ENCODE data around the gene IGFBP4. TPM values are rescaled to one million over a fixed set of nuclear protein-coding genes. Genes with fewer than 3 reads are reported as not detected.

The IGFBP4 gene
- total and polyA plus RNA-seq, 2 experiments from 2014 or later: 44.9 to 183 TPM

GRCh38 chr17:40496634-40497420, 53.6 kb downstream of the IGFBP4 start:
- Histone ChIP-seq H3K9me2 (replicated peaks; ENCODE audit: insufficient read depth) (no peaks in the 10 kb centered on the region), H3K36me3 (replicated peaks; ENCODE audit: insufficient read depth, low read depth) (no peaks in the 10 kb centered on the region), H3K79me2 (no peaks in the 10 kb centered on the region), H3K4me3 (no peak overlapping the region), H3K27me3 (no peaks in the 10 kb centered on the region), H3K27ac (no peak overlapping the region), H3K9me3 (ENCODE audit: low read depth) (no peaks in the 10 kb centered on the region), H4K20me1 (ENCODE audit: insufficient read depth, poor library complexity, severe bottlenecking) (no peaks in the 10 kb centered on the region), H3K4me1 (ENCODE audit: insufficient read depth) (peaks cover 11% of the 10 kb centered on the region), H3K4me2 (no peak overlapping the region), H2AFZ (no peak overlapping the region)
- TF ChIP-seq EZH2 (IDR thresholded peaks at IDR 0.05; ENCODE audit: borderline replicate concordance) (no peak), CTCF (IDR thresholded peaks at IDR 0.05; ENCODE audit: poor library complexity) (no peak), EZH2phosphoT487 (IDR thresholded peaks at IDR 0.05; ENCODE audit: low read depth, severe bottlenecking, unreplicated experiment) (no peak)
- no peak for DNase-seq (ENCODE audit: low spot score)
- 80% methylated on average over 8 of the region's 9 CpGs for WGBS (ENCODE audit: low lambda C conversion rate, missing lambda C conversion rate)

GRCh38 chr17:40497695-40498094, 54.4 kb downstream of the IGFBP4 start:
- H3K4me1 ChIP-seq (ENCODE audit: insufficient read depth): peaks cover 11% of the 10 kb centered on the region
- no peaks in the 10 kb centered on the region for H4K20me1 ChIP-seq (ENCODE audit: insufficient read depth, poor library complexity, severe bottlenecking)
- no peak overlapping the region for H2AFZ ChIP-seq
- no peaks in the 10 kb centered on the region for H3K36me3 ChIP-seq (replicated peaks; ENCODE audit: insufficient read depth, low read depth)
- 64% methylated on average over 2 of the region's 2 CpGs for WGBS (ENCODE audit: low lambda C conversion rate, missing lambda C conversion rate)
- no peak overlapping the region for H3K27ac ChIP-seq
- H3K4me3 ChIP-seq: no peak overlapping the region
- DNase-seq (ENCODE audit: low spot score): no peak
- no peaks in the 10 kb centered on the region for H3K27me3 ChIP-seq
- H3K9me3 ChIP-seq (ENCODE audit: low read depth): no peaks in the 10 kb centered on the region
- no peaks in the 10 kb centered on the region for H3K9me2 ChIP-seq (replicated peaks; ENCODE audit: insufficient read depth)
- H3K79me2 ChIP-seq: no peaks in the 10 kb centered on the region
- no peak overlapping the region for H3K4me2 ChIP-seq
- TF ChIP-seq EZH2 (IDR thresholded peaks at IDR 0.05; ENCODE audit: borderline replicate concordance) (no peak), EZH2phosphoT487 (IDR thresholded peaks at IDR 0.05; ENCODE audit: low read depth, severe bottlenecking, unreplicated experiment) (no peak), CTCF (IDR thresholded peaks at IDR 0.05; ENCODE audit: poor library complexity) (no peak)

- peaks cover 11% of the 10 kb centered on the region for H3K4me1 ChIP-seq (ENCODE audit: insufficient read depth)
- H2AFZ ChIP-seq: no peak overlapping the region
- TF ChIP-seq EZH2phosphoT487 (IDR thresholded peaks at IDR 0.05; ENCODE audit: low read depth, severe bottlenecking, unreplicated experiment) (no peak), CTCF (IDR thresholded peaks at IDR 0.05; ENCODE audit: poor library complexity) (no peak), EZH2 (IDR thresholded peaks at IDR 0.05; ENCODE audit: borderline replicate concordance) (no peak)
- H3K4me3 ChIP-seq: no peak overlapping the region
- H3K36me3 ChIP-seq (replicated peaks; ENCODE audit: insufficient read depth, low read depth): no peaks in the 10 kb centered on the region
- DNase-seq (ENCODE audit: low spot score): no peak
- WGBS (ENCODE audit: low lambda C conversion rate, missing lambda C conversion rate): 77% methylated on average over 9 of the region's 9 CpGs
- H3K79me2 ChIP-seq: no peaks in the 10 kb centered on the region
- no peak overlapping the region for H3K27ac ChIP-seq
- H3K27me3 ChIP-seq: no peaks in the 10 kb centered on the region
- no peak overlapping the region for H3K4me2 ChIP-seq
- H3K9me2 ChIP-seq (replicated peaks; ENCODE audit: insufficient read depth): no peaks in the 10 kb centered on the region
- H3K9me3 ChIP-seq (ENCODE audit: low read depth): no peaks in the 10 kb centered on the region
- no peaks in the 10 kb centered on the region for H4K20me1 ChIP-seq (ENCODE audit: insufficient read depth, poor library complexity, severe bottlenecking)
Measured at GRCh38 chr17:40498281-40499084, 55.2 kb downstream of the IGFBP4 start.

All from hepatocyte (in vitro differentiated cells).